H1 (cell line): ENCODE results near the gene TMPRSS2. TPM values are rescaled to one million over a fixed set of nuclear protein-coding genes. Genes with fewer than 3 reads are reported as not detected.

Experiments
- CTCF ChIA-PET: fragments of 300-600 bp; sonication (Branson Sonifier 250); formaldehyde crosslinking; loops from one replicate; lab custom pipeline; 2021; ENCODE audit not compliant: partially characterized antibody; lab: Charles Lee
- POLR2A ChIA-PET: fragments of 300-600 bp; sonication (Branson Sonifier 250); formaldehyde crosslinking; loops from one replicate; lab custom pipeline; 2021; ENCODE audit warnings: inconsistent platforms; ENCODE audit not compliant: partially characterized antibody; lab: Charles Lee
- DNase-seq, 2 experiments: peaks; one replicate each; pipeline versions ENCODE4 v3.0.0 to v3.0.0-alpha.2; 2010 to 2022; ENCODE audit warnings: low spot score in 2 of 2, low read depth in 1 of 2, mixed read lengths in 1 of 2
- FAIRE-seq: peaks from 2 replicates; lab custom pipeline; 2011; peaks lifted over from hg19 to GRCh38; lab: Jason Lieb, UNC
- H2AFZ ChIP-seq: 2 replicates; pipeline ENCODE4 v1.8.1; 2012; ENCODE audit warnings: low read length, inconsistent platforms
- H2AK5ac ChIP-seq: 2 replicates; pipeline ENCODE4 v1.6.1; 2013; ENCODE audit warnings: low read depth, low read length
- H2BK120ac ChIP-seq: replicated peaks from 2 replicates; pipeline ENCODE3; 2013; ENCODE audit warnings: low read depth, low read length, inconsistent platforms
- H2BK12ac ChIP-seq: 2 replicates; pipeline ENCODE4 v1.6.1; 2013; ENCODE audit warnings: low read depth, low read length
- H2BK15ac ChIP-seq: 2 replicates; pipeline ENCODE4 v1.6.1; 2013; ENCODE audit warnings: low read length
- H2BK20ac ChIP-seq: 2 replicates; pipeline ENCODE4 v1.6.1; 2013; ENCODE audit warnings: low read length
- H2BK5ac ChIP-seq: 2 replicates; pipeline ENCODE4 v1.6.1; 2013; ENCODE audit warnings: low read depth, low read length
- H3K14ac ChIP-seq: 2 replicates; pipeline ENCODE4 v1.6.1; 2013; ENCODE audit warnings: inconsistent platforms; ENCODE audit not compliant: insufficient read length
- H3K18ac ChIP-seq: 2 replicates; pipeline ENCODE4 v1.6.1; 2013; ENCODE audit warnings: low read length; ENCODE audit errors: extremely low read depth
- H3K23ac ChIP-seq: 2 replicates; pipeline ENCODE4 v1.6.1; 2013; ENCODE audit warnings: inconsistent platforms; ENCODE audit not compliant: insufficient read length
- H3K23me2 ChIP-seq: 2 replicates; pipeline ENCODE4 v1.6.1; 2013; ENCODE audit warnings: low read depth, low read length
- H3K27ac ChIP-seq: 2 replicates; pipeline ENCODE4 v1.6.1; 2011; ENCODE audit warnings: low read depth, low read length, inconsistent platforms
- H3K27me3 ChIP-seq, 4 experiments: replicated peaks in 1 of 4; 1 replicate in 1 of 4; 2 replicates in 3 of 4; pipeline versions ENCODE4 v1.6.1 to v1.8.1; 2011 to 2013; ENCODE audit warnings: low read length in 3 of 4, mild to moderate bottlenecking in 3 of 4, inconsistent platforms in 2 of 4, mixed read lengths in 2 of 4, moderate library complexity in 1 of 4; ENCODE audit not compliant: control insufficient read depth in 3 of 4, insufficient read depth in 3 of 4; ENCODE audit errors: extremely low read depth in 1 of 4
- H3K36me3 ChIP-seq, 4 experiments: 2 replicates each; pipeline versions ENCODE4 v1.6.1 to v1.8.1; 2011 to 2013; ENCODE audit warnings: mild to moderate bottlenecking in 4 of 4, low read length in 3 of 4, moderate library complexity in 2 of 4, control low read depth in 1 of 4, inconsistent platforms in 1 of 4; ENCODE audit not compliant: insufficient read depth in 4 of 4, control insufficient read depth in 2 of 4
- H3K4ac ChIP-seq: replicated peaks from 2 replicates; pipeline ENCODE3; 2013; ENCODE audit warnings: low read length, low read depth, mixed read lengths, inconsistent platforms; ENCODE audit not compliant: insufficient read length
- H3K4me1 ChIP-seq, 4 experiments: replicated peaks in 1 of 4; 1 replicate in 1 of 4; 2 replicates in 3 of 4; pipeline versions ENCODE4 v1.6.1 to v1.8.1; 2011 to 2013; ENCODE audit warnings: low read length in 3 of 4, inconsistent platforms in 2 of 4, mixed read lengths in 1 of 4; ENCODE audit not compliant: insufficient read depth in 4 of 4, control insufficient read depth in 3 of 4
- H3K4me2 ChIP-seq, 2 experiments: 2 replicates each; pipeline versions ENCODE4 v1.6.1 to v1.8.1; 2011 to 2013; ENCODE audit warnings: low read depth in 2 of 2, low read length in 2 of 2, control low read depth in 1 of 2, inconsistent platforms in 1 of 2, mild to moderate bottlenecking in 1 of 2; ENCODE audit not compliant: insufficient read depth in 1 of 2
- H3K4me3 ChIP-seq, 4 experiments: fragments of 200-600, 300-600 bp in 1 of 4; sonication (generic), shearing (Covaris generic), sonication (Bioruptor Twin) in 1 of 4; 2 replicates each; pipeline versions ENCODE4 v1.5.1 to v1.8.1; 2011 to 2016; ENCODE audit warnings: low read length in 4 of 4, low read depth in 3 of 4, control low read depth in 2 of 4, inconsistent platforms in 2 of 4, mild to moderate bottlenecking in 2 of 4, mixed read lengths in 1 of 4, moderate library complexity in 1 of 4; ENCODE audit not compliant: insufficient read depth in 2 of 4; ENCODE audit errors: extremely low read depth in 1 of 4
- H3K56ac ChIP-seq: replicated peaks from 2 replicates; pipeline ENCODE3; 2013; ENCODE audit warnings: low read depth, mild to moderate bottlenecking, mixed read lengths, low read length, inconsistent platforms; ENCODE audit not compliant: insufficient read length
- H3K79me1 ChIP-seq: 2 replicates; pipeline ENCODE4 v1.6.1; 2013; ENCODE audit warnings: low read depth, low read length, control low read depth
- H3K79me2 ChIP-seq, 2 experiments: 2 replicates each; pipeline versions ENCODE4 v1.6.1 to v1.8.1; 2012 to 2013; ENCODE audit warnings: low read length in 2 of 2, mild to moderate bottlenecking in 2 of 2, inconsistent platforms in 1 of 2; ENCODE audit not compliant: insufficient read depth in 2 of 2, control insufficient read depth in 1 of 2
- H3K9ac ChIP-seq, 4 experiments: replicated peaks in 1 of 4; 1 replicate in 1 of 4; 2 replicates in 3 of 4; pipeline versions ENCODE4 v1.6.1 to v1.8.1; 2011 to 2013; ENCODE audit warnings: low read depth in 3 of 4, low read length in 3 of 4, control low read depth in 2 of 4, mild to moderate bottlenecking in 2 of 4, moderate library complexity in 2 of 4, inconsistent platforms in 1 of 4; ENCODE audit errors: extremely low read depth in 1 of 4
- H3K9me3 ChIP-seq, 2 experiments: 2 replicates each; pipeline versions ENCODE4 v1.6.1 to v1.8.1; 2012 to 2013; ENCODE audit warnings: mild to moderate bottlenecking in 2 of 2, moderate library complexity in 2 of 2, control low read depth in 1 of 2, inconsistent platforms in 1 of 2, low read depth in 1 of 2, low read length in 1 of 2, mixed read lengths in 1 of 2; ENCODE audit not compliant: insufficient read depth in 2 of 2
- H4K20me1 ChIP-seq, 2 experiments: replicated peaks in 1 of 2; 2 replicates each; pipeline versions ENCODE3 to v1.8.1; 2011 to 2013; ENCODE audit warnings: inconsistent platforms in 2 of 2, low read length in 2 of 2, mild to moderate bottlenecking in 1 of 2; ENCODE audit not compliant: insufficient read depth in 2 of 2, control insufficient read depth in 1 of 2
- H4K5ac ChIP-seq: 2 replicates; pipeline ENCODE4 v1.6.1; 2013; ENCODE audit warnings: low read length, low read depth, mixed read lengths, inconsistent platforms; ENCODE audit not compliant: insufficient read length
- H4K8ac ChIP-seq: 2 replicates; pipeline ENCODE4 v1.8.0; 2013; ENCODE audit warnings: mild to moderate bottlenecking, moderate library complexity, low read length, inconsistent platforms; ENCODE audit not compliant: insufficient read depth; ENCODE audit errors: extremely low read depth
- H4K91ac ChIP-seq: replicated peaks from 2 replicates; pipeline ENCODE3; 2013; ENCODE audit warnings: low read length, mixed read lengths, inconsistent platforms; ENCODE audit not compliant: insufficient read length
- CHD1 ChIP-seq: IDR thresholded peaks from 2 replicates; pipeline ENCODE4 v1.6.1; 2012; ENCODE audit warnings: low read depth, low read length, improper control_type of control experiment
- EGR1 ChIP-seq: IDR thresholded peaks from 2 replicates; pipeline ENCODE4 v1.6.1; 2011; ENCODE audit warnings: low read depth, low read length, borderline replicate concordance
- POU5F1 ChIP-seq: IDR thresholded peaks from 2 replicates; pipeline ENCODE4 v1.6.1; 2011; ENCODE audit warnings: low read depth, mild to moderate bottlenecking, low read length, moderate library complexity
- SP2 ChIP-seq: IDR thresholded peaks from 2 replicates; pipeline ENCODE4 v1.6.1; 2012; ENCODE audit warnings: mild to moderate bottlenecking, low read length, inconsistent platforms
- SP4 ChIP-seq: IDR thresholded peaks from 2 replicates; pipeline ENCODE4 v1.6.1; 2012; ENCODE audit warnings: low read length, inconsistent platforms
- ZNF274 ChIP-seq: IDR thresholded peaks from 2 replicates; pipeline ENCODE4 v1.7.0; 2012; ENCODE audit warnings: low read length, borderline replicate concordance; ENCODE audit errors: extremely low read depth
- WGBS, 2 experiments: shearing (Covaris generic) in 1 of 2; methylation state at CpG; one replicate each; pipeline versions ENCODE4 v1.1.6 to v1.1.7; 2013 to 2015; ENCODE audit warnings: low lambda C conversion rate in 2 of 2, mixed read lengths in 2 of 2, inconsistent platforms in 1 of 2, low coverage in 1 of 2, missing lambda C conversion rate in 1 of 2; ENCODE audit not compliant: insufficient replicate concordance in 2 of 2, insufficient coverage in 1 of 2, insufficient read length in 1 of 2; ENCODE audit errors: extremely low coverage in 1 of 2, missing lambda C conversion rate in 1 of 2; 5-methylcytosine and 5-hydroxymethylcytosine counted together
- polyA plus RNA-seq, 7 experiments: library from polyadenylated mRNA; depleted of rRNA in 3 of 7; stranded (reverse) in 5 of 7; unstranded in 2 of 7; fragments of >200 nt in 5 of 7; fragments of 200-250 nt in 2 of 7; gene quantifications; 1 replicate in 5 of 7; 2 replicates in 1 of 7; 4 replicates in 1 of 7; pipeline versions ENCODE4 v1.2.1 to v1.2.3, GENCODE V29; 2011 to 2013; ENCODE audit warnings: missing spikeins in 2 of 7, mixed read lengths in 2 of 7
- total RNA-seq: library from RNA; stranded (reverse); fragmentation: NEBNext Ultra II Directional; extraction: Animal tissue kit (Norgen Biotek cat#: 25700); gene quantifications from 2 replicates; pipeline ENCODE4 v1.2.1, GENCODE V29; 2021

The TMPRSS2 gene
- total and polyA plus RNA-seq, 2 of the 8 experiments (the other 6 are each of a cell fraction or from before 2014, with no cell fraction given) = 9.2 to 11.0 TPM

- DNase-seq = no peak
- TF ChIP-seq SP4 (no peak), ZNF274 (no peak), POU5F1 (no peak), SP2 (no peak), CHD1 (no peak), EGR1 (no peak)
- TF ChIP-seq, all 59 proteins: peak for 0
- no peak for FAIRE-seq
- no peak overlapping the region for H3K9ac ChIP-seq
- 0 out of 2 replicates have a peak overlapping the region, but pooled peaks have one; percentile 19 for H4K8ac ChIP-seq
- H3K4me2 ChIP-seq = no peak overlapping the region
- no peak overlapping the region for H3K4me3 ChIP-seq
- no peak overlapping the region for H3K4ac ChIP-seq
- no peaks in the 10 kb centered on the region for H3K27me3 ChIP-seq
- no peaks in the 10 kb centered on the region for H3K36me3 ChIP-seq
- H3K9me3 ChIP-seq = no peaks in the 10 kb centered on the region
- no peak overlapping the region for H3K23ac ChIP-seq
- H2BK5ac ChIP-seq = no peak overlapping the region
- H4K5ac ChIP-seq = no peak overlapping the region
- H2BK12ac ChIP-seq = no peak overlapping the region
- POLR2A ChIA-PET = no interaction called here
- no peak overlapping the region for H2BK120ac ChIP-seq
- H4K91ac ChIP-seq = no peak overlapping the region
- peaks cover 2% of the 10 kb centered on the region; the same call in 1 of the 2 replicates for H3K23me2 ChIP-seq
- H3K4me1 ChIP-seq = peaks cover 0 to 2% (median 0%) of the 10 kb centered on the region in 4 experiments; a peak in 1 of 7 replicates
- CTCF ChIA-PET = interaction anchor here (1.9 kb wide), 1 partner anchor 9 kb away, joined by 5 read pairs; no protein-coding TSS in a partner anchor
- no peaks in the 10 kb centered on the region for H3K79me2 ChIP-seq
- H3K56ac ChIP-seq = no peak overlapping the region
- H2AFZ ChIP-seq = no peak overlapping the region
- H2AK5ac ChIP-seq = no peak overlapping the region
- no peak overlapping the region for H3K18ac ChIP-seq
- 80% methylated on average over 10 of the region's 10 CpGs; no CpG with 5 or more reads in 1 of the 2 experiments for WGBS, 2 experiments
- H3K27ac ChIP-seq = no peak overlapping the region
- no peak overlapping the region for H2BK15ac ChIP-seq
- no peaks in the 10 kb centered on the region for H3K79me1 ChIP-seq
- H3K14ac ChIP-seq = no peak overlapping the region
- no peak overlapping the region for H2BK20ac ChIP-seq
- H4K20me1 ChIP-seq = no peaks in the 10 kb centered on the region
Observed at GRCh38 chr21:41526478-41527087, 18.6 kb upstream of the TMPRSS2 start.
